SU-DHL-6 (cell line): Measurements from ENCODE around the gene SH3GL1.

Experiments used
- EZH2phosphoT487 ChIP-seq: fragments of 200-600 bp; sonication (generic), shearing (Covaris generic); conservative IDR thresholded peaks from 2 replicates; pipeline ENCODE4 v1.6.1; 2018; ENCODE audit warnings: mild to moderate bottlenecking, antibody characterized with exemption, low read length, moderate library complexity, mixed read lengths
- TF ChIP-seq, protein P1 (sequence below): fragments of 200-600 bp; sonication (generic); IDR thresholded peaks from one replicate; pipeline ENCODE4 v1.5.1; 2017; ENCODE audit warnings: antibody characterized with exemption, mild to moderate bottlenecking, low read length, moderate library complexity; ENCODE audit not compliant: insufficient read depth, poor library complexity, severe bottlenecking

- TF ChIP-seq, protein P1, sequence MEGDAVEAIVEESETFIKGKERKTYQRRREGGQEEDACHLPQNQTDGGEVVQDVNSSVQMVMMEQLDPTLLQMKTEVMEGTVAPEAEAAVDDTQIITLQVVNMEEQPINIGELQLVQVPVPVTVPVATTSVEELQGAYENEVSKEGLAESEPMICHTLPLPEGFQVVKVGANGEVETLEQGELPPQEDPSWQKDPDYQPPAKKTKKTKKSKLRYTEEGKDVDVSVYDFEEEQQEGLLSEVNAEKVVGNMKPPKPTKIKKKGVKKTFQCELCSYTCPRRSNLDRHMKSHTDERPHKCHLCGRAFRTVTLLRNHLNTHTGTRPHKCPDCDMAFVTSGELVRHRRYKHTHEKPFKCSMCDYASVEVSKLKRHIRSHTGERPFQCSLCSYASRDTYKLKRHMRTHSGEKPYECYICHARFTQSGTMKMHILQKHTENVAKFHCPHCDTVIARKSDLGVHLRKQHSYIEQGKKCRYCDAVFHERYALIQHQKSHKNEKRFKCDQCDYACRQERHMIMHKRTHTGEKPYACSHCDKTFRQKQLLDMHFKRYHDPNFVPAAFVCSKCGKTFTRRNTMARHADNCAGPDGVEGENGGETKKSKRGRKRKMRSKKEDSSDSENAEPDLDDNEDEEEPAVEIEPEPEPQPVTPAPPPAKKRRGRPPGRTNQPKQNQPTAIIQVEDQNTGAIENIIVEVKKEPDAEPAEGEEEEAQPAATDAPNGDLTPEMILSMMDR: no peak
- no peak for TF ChIP-seq EZH2phosphoT487
Observed at GRCh38 chr19:4409123-4409933, 9.0 kb upstream of the SH3GL1 start.
